ENCODE measurements around the gene PADI3. TPM values are rescaled to one million over a fixed set of nuclear protein-coding genes. Genes with fewer than 3 reads are reported as not detected.

PADI3 gene
- total and polyA plus RNA-seq, 7 donors: 0.01 to 0.09 (median 0.04) TPM; not detected in 4

DNA sequence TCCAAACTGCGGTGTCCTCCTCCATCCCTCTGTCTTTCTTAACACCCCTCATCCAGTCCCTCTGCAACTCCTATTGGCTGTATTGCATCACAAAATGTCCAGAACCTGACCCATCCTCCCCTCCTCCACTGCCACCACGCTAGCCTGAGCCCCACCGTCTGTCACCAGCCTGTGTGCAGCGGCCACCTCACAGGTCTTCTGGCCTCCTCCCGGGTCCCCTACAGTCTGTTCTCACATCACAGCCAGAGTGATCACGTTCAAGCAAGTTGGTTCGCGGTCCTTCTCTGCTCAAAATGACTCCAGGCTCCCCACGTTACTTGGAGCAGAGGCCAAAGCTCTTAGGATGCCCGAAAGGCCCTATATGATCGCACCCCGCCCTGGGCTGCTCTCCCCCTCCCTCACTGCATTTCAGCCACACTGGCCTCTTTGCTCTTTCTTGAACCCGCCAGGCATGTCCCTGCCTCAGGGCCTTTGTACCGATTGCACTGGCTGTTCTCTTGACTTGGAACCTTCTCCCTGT lies 56.7 kb downstream of the PADI3 start:
- Histone ChIP-seq H3K27me3 (ENCODE audit: insufficient read depth in 3 of 3, low read length in 2 of 3) (peaks cover 0 to 24% (median 4%) of the 10 kb centered on the region in 3 donors), H3K4me3 (no peak overlapping the region), H3K27ac (no peak overlapping the region), H3K36me3 (ENCODE audit: insufficient read depth in 1 of 2, low read depth in 1 of 2) (no peaks in the 10 kb centered on the region), H3K4me1 (no peaks in the 10 kb centered on the region), H3K9me3 (peaks cover 3% of the 10 kb centered on the region)
- ATAC-seq: no peak
- 65 to 72% (median 67%) methylated on average over 13 to 14 of the region's 14 CpGs for WGBS, 3 donors
- intact Hi-C loops (cut with DNase I): no loop called here
- TF ChIP-seq, protein P1, sequence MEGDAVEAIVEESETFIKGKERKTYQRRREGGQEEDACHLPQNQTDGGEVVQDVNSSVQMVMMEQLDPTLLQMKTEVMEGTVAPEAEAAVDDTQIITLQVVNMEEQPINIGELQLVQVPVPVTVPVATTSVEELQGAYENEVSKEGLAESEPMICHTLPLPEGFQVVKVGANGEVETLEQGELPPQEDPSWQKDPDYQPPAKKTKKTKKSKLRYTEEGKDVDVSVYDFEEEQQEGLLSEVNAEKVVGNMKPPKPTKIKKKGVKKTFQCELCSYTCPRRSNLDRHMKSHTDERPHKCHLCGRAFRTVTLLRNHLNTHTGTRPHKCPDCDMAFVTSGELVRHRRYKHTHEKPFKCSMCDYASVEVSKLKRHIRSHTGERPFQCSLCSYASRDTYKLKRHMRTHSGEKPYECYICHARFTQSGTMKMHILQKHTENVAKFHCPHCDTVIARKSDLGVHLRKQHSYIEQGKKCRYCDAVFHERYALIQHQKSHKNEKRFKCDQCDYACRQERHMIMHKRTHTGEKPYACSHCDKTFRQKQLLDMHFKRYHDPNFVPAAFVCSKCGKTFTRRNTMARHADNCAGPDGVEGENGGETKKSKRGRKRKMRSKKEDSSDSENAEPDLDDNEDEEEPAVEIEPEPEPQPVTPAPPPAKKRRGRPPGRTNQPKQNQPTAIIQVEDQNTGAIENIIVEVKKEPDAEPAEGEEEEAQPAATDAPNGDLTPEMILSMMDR (IDR thresholded peaks at IDR 0.05): no peak
- DNase-seq: no peak

DNA sequence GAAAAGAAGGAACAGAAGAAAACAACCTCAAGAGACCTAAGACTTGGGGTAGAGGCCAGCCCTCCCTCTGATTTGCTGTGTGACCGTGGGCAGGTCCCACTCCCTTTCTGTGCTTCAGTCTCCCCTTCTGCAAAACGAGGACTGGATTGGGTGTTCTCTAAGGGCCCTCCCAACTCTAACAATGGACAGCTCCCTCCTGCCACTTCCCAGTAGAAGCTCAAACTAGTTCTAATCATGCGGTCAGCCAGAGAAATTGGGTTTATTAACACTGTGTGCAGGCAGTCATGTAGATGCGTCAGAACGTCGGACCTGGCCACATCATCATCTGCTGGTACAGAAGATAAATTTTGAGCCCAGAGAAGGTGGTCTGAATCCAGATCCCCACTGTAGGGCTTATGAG lies 57.5 kb downstream of the PADI3 start:
- TF ChIP-seq, protein P1 (IDR thresholded peaks at IDR 0.05): no peak
- Histone ChIP-seq H3K4me1 (no peaks in the 10 kb centered on the region), H3K4me3 (no peak overlapping the region), H3K27ac (no peak overlapping the region), H3K9me3 (no peaks in the 10 kb centered on the region), H3K36me3 (ENCODE audit: insufficient read depth in 1 of 2, low read depth in 1 of 2) (no peaks in the 10 kb centered on the region), H3K27me3 (ENCODE audit: insufficient read depth in 3 of 3, low read length in 2 of 3) (peaks cover 0 to 32% (median 4%) of the 10 kb centered on the region in 3 donors)
- intact Hi-C loops (cut with DNase I): no loop called here
- no peak for DNase-seq
- 59 to 64% (median 62%) methylated on average over 6 of the region's 6 CpGs for whole genome bisulfite sequencing, 3 donors
- no peak for ATAC-seq

DNA sequence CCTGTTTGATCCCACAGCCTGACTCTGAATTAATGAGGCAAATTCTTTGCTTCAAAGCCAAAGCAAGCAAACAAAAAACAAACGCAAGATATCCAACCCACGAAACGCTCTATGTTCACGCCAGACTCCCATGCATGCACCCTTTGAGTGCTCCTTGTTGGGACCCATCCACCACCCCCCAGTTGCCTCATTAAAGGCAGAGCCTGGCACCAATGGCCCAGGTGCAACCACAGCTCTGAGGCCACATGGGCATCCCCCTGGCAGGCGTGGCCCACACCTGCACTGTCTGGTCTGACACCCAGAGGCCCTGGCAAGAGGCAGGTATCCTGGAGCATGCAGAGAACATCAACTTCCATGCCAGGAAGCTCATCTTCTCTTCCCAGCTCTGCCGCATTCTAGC lies 58.0 kb downstream of the PADI3 start:
- Histone ChIP-seq H3K9me3 (no peaks in the 10 kb centered on the region), H3K4me3 (no peak overlapping the region), H3K36me3 (ENCODE audit: insufficient read depth in 1 of 2, low read depth in 1 of 2) (no peaks in the 10 kb centered on the region), H3K27me3 (ENCODE audit: insufficient read depth in 3 of 3, low read length in 2 of 3) (peaks cover 0 to 37% (median 4%) of the 10 kb centered on the region in 3 donors), H3K4me1 (no peaks in the 10 kb centered on the region), H3K27ac (no peak overlapping the region)
- DNase-seq (no peak), ATAC-seq (no peak)
- 39 to 43% (median 40%) methylated on average over 6 of the region's 6 CpGs for WGBS, 3 donors
- TF ChIP-seq, protein P1 (IDR thresholded peaks at IDR 0.05): no peak
- intact Hi-C loops (cut with DNase I): no loop called here

DNA sequence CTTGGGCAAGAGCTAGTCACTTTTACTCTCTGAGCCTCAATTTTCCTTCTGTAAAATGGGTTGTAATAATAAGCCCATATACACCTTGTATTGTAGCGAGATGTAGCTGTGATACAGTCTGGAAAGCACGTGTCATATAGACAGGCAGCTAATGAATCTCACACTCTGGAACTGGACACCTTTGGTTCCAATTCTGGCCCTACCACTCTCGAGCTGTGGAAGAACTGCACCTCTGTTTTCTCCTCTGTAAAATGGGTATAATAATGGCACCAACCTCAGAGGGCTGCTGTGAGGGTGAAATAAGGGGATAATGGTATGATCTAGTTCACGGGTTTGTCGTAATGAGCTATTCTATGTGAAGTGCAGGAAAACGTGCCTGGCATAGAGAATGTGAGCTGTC lies 58.4 kb downstream of the PADI3 start:
- ATAC-seq (no peak), DNase-seq (no peak)
- intact Hi-C loops (cut with DNase I): no loop called here
- TF ChIP-seq, protein P1 (IDR thresholded peaks at IDR 0.05): no peak
- peaks cover 0 to 41% (median 4%) of the 10 kb centered on the region in 3 donors for H3K27me3 ChIP-seq (ENCODE audit: insufficient read depth in 3 of 3, low read length in 2 of 3)
- H3K9me3 ChIP-seq: no peaks in the 10 kb centered on the region
- 76 to 80% (median 78%) methylated on average over 6 of the region's 6 CpGs for WGBS, 3 donors
- H3K4me3 ChIP-seq: no peak overlapping the region
- H3K4me1 ChIP-seq: no peaks in the 10 kb centered on the region
- no peak overlapping the region for H3K27ac ChIP-seq
- no peaks in the 10 kb centered on the region for H3K36me3 ChIP-seq (ENCODE audit: insufficient read depth in 1 of 2, low read depth in 1 of 2)

DNA sequence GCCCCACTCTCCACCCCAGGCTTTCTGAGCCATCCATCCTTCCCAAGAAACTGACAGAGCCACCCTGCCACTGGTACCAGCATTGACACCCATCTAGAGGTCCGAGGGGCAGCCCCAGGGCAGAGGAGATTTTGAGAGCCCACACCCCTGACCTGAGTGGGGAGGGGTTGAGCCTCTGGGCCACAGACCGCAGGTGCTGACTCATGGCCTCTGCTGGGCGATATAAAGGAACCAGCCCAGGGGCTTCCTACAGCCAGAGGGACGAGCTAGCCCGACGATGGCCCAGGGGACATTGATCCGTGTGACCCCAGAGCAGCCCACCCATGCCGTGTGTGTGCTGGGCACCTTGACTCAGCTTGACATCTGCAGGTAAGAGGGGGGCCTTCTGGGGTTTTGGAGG lies 59.0 kb downstream of the PADI3 start, which contains the start of gene PADI4:
PADI4 (plus strand) TSS at position 252 of the 400 bp plus-strand sequence; CDS start at position 278, 26 bp downstream.
- Histone ChIP-seq H3K27ac (no peak within 1 kb of the TSS), H3K27me3 (ENCODE audit: insufficient read depth in 3 of 3, low read length in 2 of 3) (peaks cover 0 to 44% (median 4%) of the 10 kb centered on the region in 3 donors), H3K4me1 (no peaks in the 10 kb centered on the region), H3K36me3 (ENCODE audit: insufficient read depth in 1 of 2, low read depth in 1 of 2) (no peaks in the 10 kb centered on the region), H3K4me3 (no peak within 1 kb of the TSS), H3K9me3 (no peaks in the 10 kb centered on the region)
- DNase-seq (no peak), ATAC-seq (no peak)
- intact Hi-C loops (cut with DNase I): no loop called here
- TF ChIP-seq, protein P1 (IDR thresholded peaks at IDR 0.05): no peak
- 61 to 66% (median 65%) methylated on average over 8 of the region's 8 CpGs for WGBS, 3 donors

All from psoas muscle (tissue), 8 donors.